Vagina (tissue), 2 donors: ENCODE data around the gene RAD51C. TPM values are rescaled to one million over a fixed set of nuclear protein-coding genes. Genes with fewer than 3 reads are reported as not detected.
"Not testable (repeated sequence)": the region's sequence is repeated elsewhere in the genome, so short reads cannot be mapped to it uniquely, and the experiment has no call there.

Experiments used
- DNase-seq, 2 donors: peaks; one replicate each; pipeline ENCODE4 v3.0.0-alpha.2; 2017; ENCODE audit errors: extremely low spot score in 2 of 2
- H3K27ac ChIP-seq: fragments of 200-600 bp; sonication (generic); one replicate; pipeline ENCODE4 v1.5.1; 2019
- H3K27me3 ChIP-seq: fragments of 200-600 bp; sonication (generic); one replicate; pipeline ENCODE4 v1.5.1; 2019
- H3K36me3 ChIP-seq, 2 donors: fragments of 200-600 bp; sonication (generic); one replicate each; pipeline ENCODE4 v1.5.1; 2017 to 2019
- H3K4me1 ChIP-seq: fragments of 200-600 bp; sonication (generic); one replicate; pipeline ENCODE4 v1.5.1; 2019
- H3K4me3 ChIP-seq, 2 donors: fragments of 200-600 bp; sonication (generic); 1 replicate in 1 of 2; 2 replicates in 1 of 2; pipeline ENCODE4 v1.5.1; 2016 to 2019
- H3K9me3 ChIP-seq: fragments of 200-600 bp; sonication (generic); one replicate; pipeline ENCODE4 v1.5.1; 2019
- POLR2A ChIP-seq, 2 donors: fragments of 450-650 bp; IDR thresholded peaks; one replicate each; pipeline ENCODE4 v1.6.1; 2017; ENCODE audit warnings: antibody characterized with exemption in 2 of 2, mild to moderate bottlenecking in 2 of 2, moderate library complexity in 2 of 2
- POLR2AphosphoS5 ChIP-seq, 2 donors: sonication (generic); formaldehyde crosslinking; IDR thresholded peaks; one replicate each; pipeline ENCODE4 v1.9.0; 2017; ENCODE audit warnings: antibody characterized with exemption in 2 of 2, mild to moderate bottlenecking in 2 of 2, low read depth in 1 of 2; ENCODE audit not compliant: insufficient read depth in 1 of 2
- intact Hi-C: fragments of 100-400 bp; cut with DNase I; formaldehyde crosslinking; loops from one replicate; pipeline ENCODE4 v1.15.1; 2023
- total RNA-seq: library from RNA; depleted of rRNA; stranded (reverse); fragments of >200 nt; gene quantifications from one replicate; pipeline ENCODE4 v1.2.3, GENCODE V29; 2016
- TF ChIP-seq, protein P1 (sequence below), 3 experiments: fragments of 450-650 bp in 2 of 3; fragments of 200-600 bp in 1 of 3; sonication (generic) in 1 of 3; IDR thresholded peaks; one replicate each; pipeline ENCODE4 v1.5.1; 2017 to 2019; ENCODE audit warnings: antibody characterized with exemption in 3 of 3, mild to moderate bottlenecking in 2 of 3, moderate library complexity in 2 of 3

The RAD51C gene
- total RNA-seq, result 8.3 TPM

GRCh38 chr17:58692239-58693055 is at the start of gene RAD51C:
TSS of gene RAD51C (plus strand) at chr17:58692602. CDS start at chr17:58692644, 42 bp downstream.
- peak in 1 of 2 donors; percentile 88 for TF ChIP-seq POLR2AphosphoS5 (IDR thresholded peaks at IDR 0.05; ENCODE audit: insufficient read depth in 1 of 2, low read depth in 1 of 2)
- TF ChIP-seq, protein P1, sequence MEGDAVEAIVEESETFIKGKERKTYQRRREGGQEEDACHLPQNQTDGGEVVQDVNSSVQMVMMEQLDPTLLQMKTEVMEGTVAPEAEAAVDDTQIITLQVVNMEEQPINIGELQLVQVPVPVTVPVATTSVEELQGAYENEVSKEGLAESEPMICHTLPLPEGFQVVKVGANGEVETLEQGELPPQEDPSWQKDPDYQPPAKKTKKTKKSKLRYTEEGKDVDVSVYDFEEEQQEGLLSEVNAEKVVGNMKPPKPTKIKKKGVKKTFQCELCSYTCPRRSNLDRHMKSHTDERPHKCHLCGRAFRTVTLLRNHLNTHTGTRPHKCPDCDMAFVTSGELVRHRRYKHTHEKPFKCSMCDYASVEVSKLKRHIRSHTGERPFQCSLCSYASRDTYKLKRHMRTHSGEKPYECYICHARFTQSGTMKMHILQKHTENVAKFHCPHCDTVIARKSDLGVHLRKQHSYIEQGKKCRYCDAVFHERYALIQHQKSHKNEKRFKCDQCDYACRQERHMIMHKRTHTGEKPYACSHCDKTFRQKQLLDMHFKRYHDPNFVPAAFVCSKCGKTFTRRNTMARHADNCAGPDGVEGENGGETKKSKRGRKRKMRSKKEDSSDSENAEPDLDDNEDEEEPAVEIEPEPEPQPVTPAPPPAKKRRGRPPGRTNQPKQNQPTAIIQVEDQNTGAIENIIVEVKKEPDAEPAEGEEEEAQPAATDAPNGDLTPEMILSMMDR (IDR thresholded peaks at IDR 0.05), result no peak
- peak in 1 of 2 donors; percentile 28 for TF ChIP-seq POLR2A (IDR thresholded peaks at IDR 0.05)
- peaks cover 24% of the 10 kb centered on the region for H3K4me1 ChIP-seq
- no peaks in the 10 kb centered on the region for H3K27me3 ChIP-seq
- peak within 1 kb of the TSS; percentile 58 to 68 for H3K4me3 ChIP-seq
- intact Hi-C loops, result no loop called here
- H3K9me3 ChIP-seq, result no peaks in the 10 kb centered on the region
- peak within 1 kb of the TSS; percentile 49 for H3K27ac ChIP-seq
- no peaks in the 10 kb centered on the region for H3K36me3 ChIP-seq
- peak in 1 of 2 donors; percentile 89 for DNase-seq

GRCh38 chr17:58643147-58643546 is 49.3 kb upstream of the RAD51C start:
- no peaks in the 10 kb centered on the region for H3K9me3 ChIP-seq
- H3K4me3 ChIP-seq, result no peak overlapping the region
- no peaks in the 10 kb centered on the region for H3K4me1 ChIP-seq
- H3K27ac ChIP-seq, result no peak overlapping the region
- no peak for DNase-seq
- intact Hi-C loops, result no loop called here
- TF ChIP-seq, protein P1 (IDR thresholded peaks at IDR 0.05), result no peak
- TF ChIP-seq POLR2AphosphoS5 (IDR thresholded peaks at IDR 0.05; ENCODE audit: insufficient read depth in 1 of 2, low read depth in 1 of 2), result no peak
- TF ChIP-seq POLR2A (IDR thresholded peaks at IDR 0.05), result no peak
- H3K36me3 ChIP-seq, result no peaks in the 10 kb centered on the region
- H3K27me3 ChIP-seq, result no peaks in the 10 kb centered on the region

- Histone ChIP-seq H3K36me3 (no peaks in the 10 kb centered on the region), H3K27me3 (no peaks in the 10 kb centered on the region), H3K4me3 (no peak overlapping the region), H3K4me1 (no peaks in the 10 kb centered on the region), H3K27ac (no peak overlapping the region), H3K9me3 (no peaks in the 10 kb centered on the region)
- TF ChIP-seq POLR2AphosphoS5 (IDR thresholded peaks at IDR 0.05; ENCODE audit: insufficient read depth in 1 of 2, low read depth in 1 of 2) (no peak), POLR2A (IDR thresholded peaks at IDR 0.05) (no peak)
- TF ChIP-seq, protein P1 (IDR thresholded peaks at IDR 0.05), result no peak
- intact Hi-C loops, result no loop called here
- no peak for DNase-seq
These were observed 44.2 kb upstream of the RAD51C start for GRCh38 chr17:58648236-58648635.

GRCh38 chr17:58657962-58658803 is 34.2 kb upstream of the RAD51C start:
- Histone ChIP-seq H3K4me3 (peak overlapping the region in 1 of 2 donors; percentile 29), H3K27ac (peak overlapping the region; percentile 59)
- not testable (repeated sequence) for H3K4me1 ChIP-seq, DNase-seq, H3K9me3 ChIP-seq, H3K36me3 ChIP-seq, H3K27me3 ChIP-seq
- intact Hi-C loops, result loop anchor here (2.0 kb wide), 1 partner anchor 25 kb away; no protein-coding TSS in a partner anchor

DNA sequence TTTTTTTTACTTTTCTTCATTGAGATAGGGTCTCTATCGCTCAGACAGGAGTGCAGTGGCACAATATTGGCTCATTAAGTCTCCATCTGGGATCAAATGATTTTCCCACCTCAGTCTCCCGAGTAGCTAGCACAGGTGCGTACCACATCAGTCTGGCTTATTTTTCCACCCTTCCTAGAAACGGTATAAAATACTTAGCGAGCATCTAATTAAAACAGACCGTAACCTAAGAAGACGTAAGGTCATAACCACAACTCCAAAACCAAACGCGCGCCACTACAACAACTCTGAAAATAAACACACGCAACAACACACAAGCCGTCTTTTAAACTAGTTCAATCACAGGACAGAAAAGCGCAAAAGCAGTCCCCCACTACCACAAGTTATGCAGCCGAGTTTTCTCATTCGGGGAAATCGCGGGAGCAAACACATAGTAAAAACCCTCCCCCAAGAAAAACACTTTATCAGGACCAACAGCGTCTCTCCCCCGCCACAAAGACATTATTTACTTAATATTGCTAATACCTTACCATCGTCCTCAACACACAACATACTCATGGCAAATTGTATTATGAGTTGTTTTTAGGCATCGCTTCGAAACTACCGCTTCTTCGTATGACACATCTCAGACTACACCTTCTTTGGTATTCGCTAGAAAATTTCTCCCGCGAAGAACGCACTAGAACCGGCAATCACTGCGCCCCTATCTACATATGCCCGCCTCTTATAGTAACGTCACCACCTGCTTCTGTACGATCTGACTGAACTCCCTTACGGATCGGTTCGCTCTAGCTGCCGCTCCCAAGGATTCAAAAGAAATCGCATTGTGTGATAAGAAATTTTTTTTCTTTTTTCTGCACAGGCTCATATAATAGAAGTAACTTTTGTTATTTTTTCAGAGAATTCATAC is 33.3 kb upstream of the RAD51C start:
- Histone ChIP-seq H3K36me3 (no peaks in the 10 kb centered on the region), H3K27me3 (no peaks in the 10 kb centered on the region), H3K9me3 (no peaks in the 10 kb centered on the region), H3K4me3 (peak overlapping the region; percentile 29 to 44), H3K4me1 (peaks cover 5% of the 10 kb centered on the region), H3K27ac (peak overlapping the region; percentile 59)
- DNase-seq, result peak in 1 of 2 donors; percentile 92
- intact Hi-C loops, result loop anchor here (2.0 kb wide), 1 partner anchor 26 kb away; no protein-coding TSS in a partner anchor
- TF ChIP-seq POLR2A (IDR thresholded peaks at IDR 0.05) (peak; percentile 92), POLR2AphosphoS5 (IDR thresholded peaks at IDR 0.05; ENCODE audit: insufficient read depth in 1 of 2, low read depth in 1 of 2) (peak; percentile 54 to 96)
- TF ChIP-seq, protein P1 (IDR thresholded peaks at IDR 0.05), result no peak

DNA sequence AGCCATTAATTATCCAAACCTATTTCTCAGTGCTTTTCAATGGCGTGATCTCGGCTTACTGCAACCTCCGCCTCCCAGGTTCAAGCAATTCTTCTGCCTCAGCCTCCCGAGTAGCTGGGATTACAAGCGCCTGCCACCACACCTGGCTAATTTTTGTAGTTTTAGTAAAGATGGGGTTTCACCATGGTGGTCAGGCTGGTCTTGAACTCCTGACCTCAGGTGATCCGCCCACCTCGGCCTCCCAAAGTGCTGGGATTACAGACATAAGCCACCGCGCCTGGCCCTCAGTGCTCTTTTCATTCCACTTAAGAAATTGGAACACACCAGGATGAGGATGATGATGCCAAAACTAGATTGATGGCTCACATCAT is 32.7 kb upstream of the RAD51C start:
- H3K27ac ChIP-seq, result peak overlapping the region; percentile 59
- H3K4me3 ChIP-seq, result peak overlapping the region; percentile 29 to 44
- H3K4me1 ChIP-seq, H3K36me3 ChIP-seq, H3K9me3 ChIP-seq, DNase-seq, H3K27me3 ChIP-seq: not testable (repeated sequence)
- intact Hi-C loops, result loop anchor here (2.0 kb wide), 1 partner anchor 27 kb away; no protein-coding TSS in a partner anchor
